HG02610 (cell line): ENCODE measurements around the gene NRL.

ENCODE experiments used
- ATAC-seq: cut with Tn5 transposase; IDR thresholded peaks from one replicate; pipeline ENCODE4 v1.9.1; 2021; ENCODE audit warnings: mild to moderate bottlenecking, moderate library complexity; ENCODE audit not compliant: unreplicated experiment

NRL gene

DNA sequence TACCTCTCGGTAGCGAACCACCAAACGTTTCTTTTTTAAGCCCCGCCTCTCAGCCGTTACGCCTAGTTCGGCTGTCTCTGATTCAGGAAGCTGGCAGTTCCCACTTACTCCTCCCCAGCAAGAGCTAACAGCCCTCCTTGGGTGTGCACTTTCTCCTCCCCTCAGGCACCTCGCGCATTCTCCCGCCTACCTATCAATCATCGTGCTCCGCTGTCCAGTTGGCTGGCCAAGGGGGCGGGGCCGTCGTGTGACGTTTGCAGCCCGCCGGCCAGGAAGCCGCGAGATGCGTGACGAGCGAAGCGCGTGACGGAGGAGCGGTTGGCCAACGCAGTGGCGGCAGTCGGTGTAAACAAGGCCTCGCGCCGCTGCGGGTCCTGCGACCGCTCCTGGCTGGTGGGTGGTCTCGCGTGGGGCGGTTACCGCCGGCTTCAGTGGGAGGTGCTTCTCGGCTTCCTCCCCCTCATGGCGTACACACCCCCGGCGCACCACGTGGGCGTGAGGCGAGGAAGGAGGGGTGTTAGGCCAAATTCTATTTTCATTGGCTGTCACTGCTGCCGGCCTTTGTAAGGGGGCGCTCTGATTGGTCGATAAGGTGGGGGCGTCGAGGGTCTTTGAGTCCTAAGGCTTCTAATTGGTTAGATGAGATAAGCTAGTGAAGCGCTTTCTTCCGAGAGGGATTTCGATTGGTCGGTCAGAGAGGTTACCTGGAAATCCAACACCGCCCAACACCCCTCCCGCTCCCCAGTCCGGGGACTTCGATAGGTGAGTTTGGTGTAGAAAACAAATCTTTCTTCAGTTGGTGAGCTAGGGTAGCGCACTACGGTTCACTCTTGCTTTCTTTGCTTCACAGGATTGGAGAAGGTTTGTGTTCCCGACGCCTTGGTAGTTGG is at the start of gene NRL, which contains the start of gene DCAF11:
Gene NRL, minus strand, starts transcription at position 418 of the 890 bp plus-strand sequence. CDS start 32,101 bp downstream, outside the sequence.
Gene DCAF11, plus strand, starts transcription at position 246 of the 890 bp plus-strand sequence. CDS start 818 bp downstream, outside the sequence.
- ATAC-seq, result peak; percentile 87

GRCh38 chr14:24162093-24162492 is 47.3 kb upstream of the NRL start:
- no peak for ATAC-seq

- ATAC-seq, result peak; percentile 77
Observed at GRCh38 chr14:24160850-24161804, 46.4 kb upstream of the NRL start, which contains the start of gene IRF9. TSS of gene IRF9 (plus strand) at chr14:24161265. CDS start at chr14:24162145, 880 bp downstream.

DNA sequence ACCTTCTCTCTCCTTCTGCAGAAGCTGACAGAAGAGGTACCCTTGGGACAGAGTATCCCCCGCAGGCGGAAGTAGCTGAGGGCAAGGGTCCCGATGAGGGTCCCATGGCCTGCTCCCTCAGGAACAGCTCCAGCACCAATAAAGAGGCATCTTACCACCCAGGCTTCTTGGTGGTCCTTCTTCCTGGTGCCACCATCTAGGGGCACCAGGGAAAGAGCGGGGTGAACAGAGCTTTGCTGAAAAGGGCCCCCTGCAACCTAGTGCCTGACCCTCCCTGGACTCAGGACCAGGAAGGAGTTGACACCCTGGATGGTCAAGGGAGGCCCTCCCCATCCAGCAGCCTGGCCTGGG is 45.7 kb upstream of the NRL start:
- no peak for ATAC-seq

DNA sequence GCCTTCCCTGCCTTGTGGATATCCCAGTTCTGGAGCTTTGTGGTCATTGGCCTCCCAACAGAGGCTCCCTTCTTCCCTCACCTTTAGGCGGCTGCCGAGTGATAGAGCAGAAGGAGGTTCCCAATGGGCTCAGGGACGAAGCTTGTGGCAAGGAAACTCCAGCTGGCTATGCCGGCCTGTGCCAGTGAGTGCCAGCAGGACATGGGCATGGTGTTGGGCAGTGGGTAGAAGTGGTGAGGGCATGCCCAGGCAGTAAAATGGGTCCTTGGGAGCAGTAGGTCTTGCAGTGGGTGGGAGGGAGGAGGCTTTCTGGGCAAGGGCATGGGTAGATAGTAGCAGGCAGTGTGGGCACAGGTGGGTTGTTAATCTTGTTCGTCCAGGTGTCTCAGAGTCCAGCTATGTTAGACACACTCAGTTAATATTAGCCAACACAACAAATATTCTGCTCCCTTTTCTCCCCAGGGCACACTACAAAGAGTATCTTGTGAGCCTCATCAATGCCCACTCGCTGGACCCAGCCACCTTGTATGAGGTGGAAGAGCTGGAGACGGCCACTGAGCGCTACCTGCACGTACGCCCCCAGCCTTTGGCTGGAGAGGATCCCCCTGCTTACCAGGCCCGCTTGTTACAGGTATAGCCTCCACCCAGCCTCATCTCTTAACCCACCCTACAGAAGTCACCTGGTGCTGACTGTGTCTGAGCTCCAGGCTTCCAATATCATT is 45.2 kb upstream of the NRL start:
- no peak for ATAC-seq

DNA sequence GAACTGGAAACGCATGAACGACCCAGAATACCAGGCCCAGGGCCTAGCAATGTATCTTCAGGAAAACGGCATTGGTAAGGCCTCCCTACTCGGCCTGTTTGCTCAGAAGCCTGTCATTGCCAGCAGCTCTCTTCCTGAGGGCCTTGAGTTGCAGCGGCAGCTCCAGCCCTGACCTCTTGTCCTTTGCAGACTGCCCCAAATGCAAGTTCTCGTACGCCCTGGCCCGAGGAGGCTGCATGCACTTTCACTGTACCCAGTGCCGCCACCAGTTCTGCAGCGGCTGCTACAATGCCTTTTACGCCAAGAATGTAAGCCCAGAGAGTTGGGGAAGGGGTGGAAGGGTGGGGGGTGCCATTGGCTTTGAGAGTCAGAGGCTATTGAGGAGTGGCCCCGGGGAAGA is 42.6 kb upstream of the NRL start:
- ATAC-seq, result no peak

GRCh38 chr14:24156840-24157239 is 42.1 kb upstream of the NRL start:
- ATAC-seq, result no peak

DNA sequence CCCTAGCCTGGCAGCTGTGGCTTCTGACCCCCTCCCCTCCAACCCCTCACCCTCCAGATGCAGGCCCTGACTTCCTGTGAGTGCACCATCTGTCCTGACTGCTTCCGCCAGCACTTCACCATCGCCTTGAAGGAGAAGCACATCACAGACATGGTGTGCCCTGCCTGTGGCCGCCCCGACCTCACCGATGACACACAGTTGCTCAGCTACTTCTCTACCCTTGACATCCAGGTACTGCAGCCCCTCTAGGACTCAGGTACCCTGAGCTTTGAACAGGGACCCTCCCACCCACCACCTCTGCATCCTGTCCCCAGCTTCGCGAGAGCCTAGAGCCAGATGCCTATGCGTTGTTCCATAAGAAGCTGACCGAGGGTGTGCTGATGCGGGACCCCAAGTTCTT is 40.4 kb upstream of the NRL start:
- ATAC-seq, result no peak

DNA sequence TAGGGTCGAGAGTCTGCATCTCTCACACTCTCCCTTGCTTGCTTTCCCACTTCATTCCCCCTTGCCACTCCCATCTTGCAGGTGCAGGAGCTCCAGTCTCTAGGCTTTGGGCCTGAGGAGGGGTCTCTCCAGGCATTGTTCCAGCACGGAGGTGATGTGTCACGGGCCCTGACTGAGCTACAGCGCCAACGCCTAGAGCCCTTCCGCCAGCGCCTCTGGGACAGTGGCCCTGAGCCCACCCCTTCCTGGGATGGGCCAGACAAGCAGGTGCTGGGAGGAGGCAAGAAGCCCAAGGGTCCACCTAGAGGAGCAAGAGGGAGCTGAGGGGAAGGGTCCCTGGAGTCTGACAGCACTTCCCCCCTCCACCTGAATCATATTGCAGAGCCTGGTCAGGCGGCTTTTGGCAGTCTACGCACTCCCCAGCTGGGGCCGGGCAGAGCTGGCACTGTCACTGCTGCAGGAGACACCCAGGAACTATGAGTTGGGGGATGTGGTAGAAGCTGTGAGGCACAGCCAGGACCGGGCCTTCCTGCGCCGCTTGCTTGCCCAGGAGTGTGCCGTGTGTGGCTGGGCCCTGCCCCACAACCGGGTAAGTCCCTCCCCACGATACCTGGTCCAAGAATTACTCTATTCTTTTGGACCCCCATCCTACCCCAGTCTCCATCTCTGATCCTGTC is 36.8 kb upstream of the NRL start:
- ATAC-seq, result no peak

DNA sequence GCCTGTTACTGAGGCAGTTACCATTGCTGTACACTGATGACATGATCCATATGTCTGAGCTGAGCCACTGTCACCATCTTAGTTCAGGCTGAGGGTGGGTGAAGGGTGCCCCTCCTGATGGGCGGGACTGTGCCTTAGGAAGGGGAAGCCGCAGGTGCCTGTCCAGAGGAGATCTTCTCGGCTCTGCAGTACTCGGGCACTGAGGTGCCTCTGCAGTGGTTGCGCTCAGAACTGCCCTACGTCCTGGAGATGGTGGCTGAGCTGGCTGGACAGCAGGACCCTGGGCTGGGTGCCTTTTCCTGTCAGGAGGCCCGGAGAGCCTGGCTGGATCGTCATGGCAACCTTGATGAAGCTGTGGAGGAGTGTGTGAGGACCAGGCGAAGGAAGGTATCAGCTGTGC is 36.2 kb upstream of the NRL start:
- no peak for ATAC-seq

GRCh38 chr14:24150567-24150966 is 35.8 kb upstream of the NRL start:
- no peak for ATAC-seq

DNA sequence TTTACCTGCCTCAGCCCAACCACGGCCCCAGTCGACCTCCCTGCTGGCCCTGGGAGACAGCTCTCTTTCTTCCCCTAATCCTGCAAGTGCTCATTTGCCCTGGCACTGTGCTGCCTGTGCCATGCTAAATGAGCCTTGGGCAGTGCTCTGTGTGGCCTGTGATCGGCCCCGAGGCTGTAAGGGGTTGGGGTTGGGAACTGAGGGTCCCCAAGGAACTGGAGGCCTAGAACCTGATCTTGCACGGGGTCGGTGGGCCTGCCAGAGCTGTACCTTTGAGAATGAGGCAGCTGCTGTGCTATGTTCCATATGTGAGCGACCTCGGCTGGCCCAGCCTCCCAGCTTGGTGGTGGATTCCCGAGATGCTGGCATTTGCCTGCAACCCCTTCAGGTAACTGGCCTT is 35.3 kb upstream of the NRL start:
- no peak for ATAC-seq

GRCh38 chr14:24149302-24149969 is 34.7 kb upstream of the NRL start:
- ATAC-seq, result no peak

- ATAC-seq, result no peak
Observed at GRCh38 chr14:24147761-24148428, 33.1 kb upstream of the NRL start.

DNA sequence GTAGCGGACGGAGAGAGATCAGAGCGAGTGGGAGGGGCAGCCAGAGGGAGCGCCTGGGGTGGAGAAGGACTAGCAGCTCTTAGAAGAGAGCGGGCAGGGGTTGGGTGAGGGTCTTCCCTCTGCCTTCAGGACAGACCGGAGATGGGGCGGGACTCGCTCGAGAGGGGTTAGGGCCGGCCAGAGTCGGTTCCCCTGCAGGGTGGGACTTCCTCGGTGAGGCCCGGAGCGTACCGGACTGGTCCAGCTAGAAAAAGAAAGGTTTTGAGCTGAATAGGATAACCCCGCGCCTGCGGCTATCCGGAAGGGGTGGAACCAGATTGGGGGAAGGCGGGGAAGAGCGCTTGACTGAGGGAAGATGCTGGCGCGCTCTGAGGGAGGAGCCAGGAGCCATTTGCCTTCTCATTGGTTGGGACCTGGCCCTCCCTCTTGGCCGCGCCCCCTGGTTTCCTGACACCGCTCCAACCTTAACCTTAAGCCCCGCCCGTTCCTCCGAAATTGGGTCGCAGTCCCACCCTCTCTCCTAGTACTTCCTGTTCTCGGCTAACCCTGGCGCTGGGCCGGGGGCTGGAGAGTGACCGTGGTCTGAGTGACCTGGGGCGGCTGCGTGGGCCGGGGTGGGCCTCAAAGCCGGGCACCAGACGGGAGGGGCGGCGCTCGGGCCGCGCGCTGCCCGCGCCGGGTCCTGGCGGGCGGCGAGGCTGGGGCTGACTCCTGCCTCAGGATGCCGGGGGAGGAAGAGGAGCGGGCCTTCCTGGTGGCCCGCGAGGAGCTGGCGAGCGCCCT is 32.4 kb upstream of the NRL start, which contains the start of gene RNF31:
Gene RNF31, plus strand, starts transcription at position 521 of the 783 bp plus-strand sequence. Its CDS starts 201 bp downstream, at position 722.
- ATAC-seq, result peak; percentile 88

DNA sequence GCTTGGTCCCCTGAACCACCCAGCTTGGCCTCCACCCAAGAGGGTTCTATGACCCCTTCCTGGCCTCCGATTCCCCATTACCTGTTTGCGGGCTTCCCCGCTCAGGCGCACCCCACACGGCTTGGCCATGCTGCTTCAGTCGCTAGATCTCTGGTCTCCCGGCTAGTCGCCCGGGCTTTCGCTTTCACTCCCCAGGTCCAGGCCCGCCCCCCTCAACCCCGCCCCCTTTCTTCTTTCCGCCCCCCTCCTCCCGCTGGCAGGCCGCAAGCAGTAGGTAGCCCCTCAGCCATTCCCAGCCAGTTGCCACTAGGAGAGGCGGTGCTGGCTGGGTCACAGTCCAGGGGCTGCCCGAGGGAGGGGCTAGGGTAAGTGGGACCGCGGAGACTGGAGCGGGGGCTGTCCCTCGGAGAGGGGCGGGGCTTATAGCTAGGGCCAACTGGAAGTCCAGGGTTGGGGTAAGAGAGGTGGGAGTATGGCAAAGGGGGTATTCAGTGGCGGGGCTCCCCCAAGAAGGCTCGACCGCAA is 31.8 kb upstream of the NRL start, which contains the start of gene PSME2:
Gene PSME2, minus strand, starts transcription at position 158 of the 525 bp plus-strand sequence. Its CDS starts 29 bp downstream, at position 129.
- peak; percentile 66 for ATAC-seq

DNA sequence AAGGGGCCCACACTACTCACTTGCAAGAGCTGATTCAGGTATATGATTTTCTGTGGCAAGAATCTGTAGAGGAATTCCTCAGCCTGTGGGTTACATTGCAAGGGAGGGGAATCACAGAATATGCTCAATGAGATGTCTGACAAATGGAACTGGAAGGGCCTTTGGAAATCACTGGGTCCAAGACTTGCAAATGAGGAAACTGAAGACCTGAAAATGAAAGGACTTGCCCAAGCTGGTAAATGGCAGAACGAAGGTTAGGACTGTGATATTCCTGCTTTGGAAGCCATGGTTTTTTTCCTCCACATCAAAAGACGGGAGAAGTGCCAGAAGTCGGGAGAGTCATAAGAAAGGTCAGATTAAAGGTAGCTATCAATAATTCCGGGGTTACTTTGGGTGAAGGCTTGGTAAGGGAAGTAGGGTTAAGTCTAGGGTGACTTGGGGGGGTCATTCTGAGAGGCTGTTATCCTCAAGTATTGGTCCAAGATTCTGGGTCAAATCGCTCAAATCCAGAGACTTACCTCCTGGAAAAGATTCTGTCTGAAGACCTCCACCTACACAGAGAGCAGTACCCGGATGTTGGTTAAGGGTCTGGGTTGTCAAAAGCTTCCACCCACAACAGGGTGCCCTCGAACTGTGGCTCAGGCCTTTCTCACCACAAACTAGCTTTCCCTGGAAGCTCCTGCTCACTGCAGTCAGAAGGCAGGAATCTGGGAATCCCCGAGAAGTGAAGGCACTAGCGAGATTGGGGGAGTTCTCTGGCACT is 31.1 kb upstream of the NRL start:
- ATAC-seq, result no peak
